ENCODE measurements around the gene PKD1L1. TPM values are rescaled to one million over a fixed set of nuclear protein-coding genes. Genes with fewer than 3 reads are reported as not detected.

PKD1L1 gene
- polyA plus RNA-seq, 1 donor (not counting 4 experiments of a cell fraction or from before 2014, with no cell fraction given), result 0.04 TPM

DNA sequence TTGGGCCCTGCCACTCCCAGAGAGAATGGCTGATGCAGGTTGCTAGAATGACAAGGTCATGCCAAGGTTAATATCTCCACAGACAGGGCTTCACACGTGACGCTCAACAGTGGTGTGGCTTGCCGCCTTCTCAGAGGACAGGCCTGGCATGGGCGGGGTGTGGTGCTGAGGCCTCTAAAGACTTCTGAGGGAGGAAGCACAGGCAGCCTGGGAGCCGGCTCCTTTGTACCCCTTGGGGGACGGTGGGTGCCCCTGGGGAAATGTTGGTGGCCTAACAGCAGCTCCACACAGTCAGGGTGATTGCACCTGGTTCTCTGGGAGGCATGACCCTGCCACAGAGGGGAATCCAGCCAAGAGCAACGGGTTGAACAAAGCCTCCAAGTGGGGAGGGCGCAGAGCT, 115.1 kb downstream of the PKD1L1 start:
- dilution Hi-C loops (cut with MboI; ENCODE audit: extremely low pct_ligation_motif_present, low sequenced_read_pairs), result no loop called here
- H4K20me1 ChIP-seq (ENCODE audit: control insufficient read depth, extremely low read depth, insufficient read depth, low read length), result no peaks in the 10 kb centered on the region
- DNase-seq (ENCODE audit: low read depth, low spot score) (no peak), FAIRE-seq (no peak)
- no peak overlapping the region for H3K4me2 ChIP-seq (ENCODE audit: control insufficient read depth, extremely low read depth, insufficient read depth, low read depth, low read length)
- no peaks in the 10 kb centered on the region for H3K9me1 ChIP-seq (ENCODE audit: control insufficient read depth, extremely low read depth, insufficient read depth, low read length)
- no peak overlapping the region for H2AFZ ChIP-seq (ENCODE audit: control insufficient read depth, low read length)
- H3K4me1 ChIP-seq (ENCODE audit: control insufficient read depth, extremely low read depth, insufficient read depth, low read length), result no peaks in the 10 kb centered on the region
- TF ChIP-seq, protein P1, sequence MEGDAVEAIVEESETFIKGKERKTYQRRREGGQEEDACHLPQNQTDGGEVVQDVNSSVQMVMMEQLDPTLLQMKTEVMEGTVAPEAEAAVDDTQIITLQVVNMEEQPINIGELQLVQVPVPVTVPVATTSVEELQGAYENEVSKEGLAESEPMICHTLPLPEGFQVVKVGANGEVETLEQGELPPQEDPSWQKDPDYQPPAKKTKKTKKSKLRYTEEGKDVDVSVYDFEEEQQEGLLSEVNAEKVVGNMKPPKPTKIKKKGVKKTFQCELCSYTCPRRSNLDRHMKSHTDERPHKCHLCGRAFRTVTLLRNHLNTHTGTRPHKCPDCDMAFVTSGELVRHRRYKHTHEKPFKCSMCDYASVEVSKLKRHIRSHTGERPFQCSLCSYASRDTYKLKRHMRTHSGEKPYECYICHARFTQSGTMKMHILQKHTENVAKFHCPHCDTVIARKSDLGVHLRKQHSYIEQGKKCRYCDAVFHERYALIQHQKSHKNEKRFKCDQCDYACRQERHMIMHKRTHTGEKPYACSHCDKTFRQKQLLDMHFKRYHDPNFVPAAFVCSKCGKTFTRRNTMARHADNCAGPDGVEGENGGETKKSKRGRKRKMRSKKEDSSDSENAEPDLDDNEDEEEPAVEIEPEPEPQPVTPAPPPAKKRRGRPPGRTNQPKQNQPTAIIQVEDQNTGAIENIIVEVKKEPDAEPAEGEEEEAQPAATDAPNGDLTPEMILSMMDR (optimal IDR thresholded peaks at IDR 0.05 in 1 of 3, IDR thresholded peaks at IDR 0.05 in 1 of 3, conservative IDR thresholded peaks at IDR 0.05 in 1 of 3; ENCODE audit: extremely low read depth in 1 of 3, insufficient read depth in 2 of 3, low read length in 3 of 3), result no peak
- no peak for TF ChIP-seq EZH2 (IDR thresholded peaks at IDR 0.05; ENCODE audit: low read length)
- H3K36me3 ChIP-seq (ENCODE audit: control insufficient read depth in 2 of 2, extremely low read depth in 1 of 2, insufficient read depth in 2 of 2, low read length in 2 of 2), result no peaks in the 10 kb centered on the region
- no peaks in the 10 kb centered on the region for H3K79me2 ChIP-seq (ENCODE audit: control insufficient read depth, insufficient read depth, low read length)
- H3K27me3 ChIP-seq (ENCODE audit: control insufficient read depth, extremely low read depth, insufficient read depth, low read length), result peaks cover 12% of the 10 kb centered on the region
- no peak overlapping the region for H3K27ac ChIP-seq (ENCODE audit: control insufficient read depth, insufficient read depth, low read length)
- H3K9ac ChIP-seq (ENCODE audit: control insufficient read depth, extremely low read depth, insufficient read depth, low read length), result no peak overlapping the region
- H3K4me3 ChIP-seq (ENCODE audit: control insufficient read depth in 2 of 3, extremely low read depth in 1 of 3, insufficient read depth in 2 of 3, low read depth in 1 of 3, low read length in 3 of 3), result no peak overlapping the region
- H3K9me3 ChIP-seq (ENCODE audit: control insufficient read depth, low read depth, low read length), result no peaks in the 10 kb centered on the region

DNA sequence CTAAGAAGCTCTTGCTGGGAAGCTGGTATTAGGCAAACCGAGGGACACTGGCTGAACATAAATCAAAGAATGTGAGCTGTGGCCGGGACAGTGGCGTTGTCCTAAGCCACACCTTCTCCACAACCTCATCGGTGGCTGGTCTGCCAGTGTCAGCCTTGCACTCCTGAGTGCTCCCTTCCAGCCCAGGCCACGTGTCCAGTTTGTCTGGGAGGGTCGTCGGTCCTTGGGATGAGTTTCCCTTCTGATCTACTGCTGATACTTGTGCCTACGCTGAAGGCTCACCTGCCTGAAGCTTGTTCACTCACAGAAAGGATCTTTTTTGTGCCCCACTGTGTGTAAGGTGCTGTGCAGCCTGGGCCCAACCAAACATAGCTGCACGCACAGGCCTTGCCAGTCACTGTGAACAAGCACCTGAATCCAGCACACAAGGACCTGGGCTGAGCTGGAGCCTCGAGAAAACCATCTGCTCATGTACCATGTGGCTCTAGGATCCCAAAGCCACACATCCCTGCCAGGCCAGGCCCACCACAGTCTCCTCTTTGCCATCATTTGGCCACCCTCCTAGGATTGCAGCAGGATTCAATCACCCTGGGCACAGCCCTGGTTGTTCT, 116.1 kb downstream of the PKD1L1 start:
- Histone ChIP-seq H3K4me2 (ENCODE audit: control insufficient read depth, extremely low read depth, insufficient read depth, low read depth, low read length) (no peak overlapping the region), H4K20me1 (ENCODE audit: control insufficient read depth, extremely low read depth, insufficient read depth, low read length) (no peaks in the 10 kb centered on the region), H3K9me1 (ENCODE audit: control insufficient read depth, extremely low read depth, insufficient read depth, low read length) (no peaks in the 10 kb centered on the region), H3K9me3 (ENCODE audit: control insufficient read depth, low read depth, low read length) (no peaks in the 10 kb centered on the region), H3K9ac (ENCODE audit: control insufficient read depth, extremely low read depth, insufficient read depth, low read length) (no peak overlapping the region), H3K4me3 (ENCODE audit: control insufficient read depth in 2 of 3, extremely low read depth in 1 of 3, insufficient read depth in 2 of 3, low read depth in 1 of 3, low read length in 3 of 3) (no peak overlapping the region), H3K27me3 (ENCODE audit: control insufficient read depth, extremely low read depth, insufficient read depth, low read length) (peaks cover 20% of the 10 kb centered on the region), H3K36me3 (ENCODE audit: control insufficient read depth in 2 of 2, extremely low read depth in 1 of 2, insufficient read depth in 2 of 2, low read length in 2 of 2) (no peaks in the 10 kb centered on the region), H3K27ac (ENCODE audit: control insufficient read depth, insufficient read depth, low read length) (no peak overlapping the region), H3K4me1 (ENCODE audit: control insufficient read depth, extremely low read depth, insufficient read depth, low read length) (no peaks in the 10 kb centered on the region), H3K79me2 (ENCODE audit: control insufficient read depth, insufficient read depth, low read length) (no peaks in the 10 kb centered on the region), H2AFZ (ENCODE audit: control insufficient read depth, low read length) (no peak overlapping the region)
- FAIRE-seq (no peak), DNase-seq (ENCODE audit: low read depth, low spot score) (no peak)
- TF ChIP-seq EZH2 (IDR thresholded peaks at IDR 0.05; ENCODE audit: low read length), result no peak
- TF ChIP-seq, protein P1 (optimal IDR thresholded peaks at IDR 0.05 in 1 of 3, IDR thresholded peaks at IDR 0.05 in 1 of 3, conservative IDR thresholded peaks at IDR 0.05 in 1 of 3; ENCODE audit: extremely low read depth in 1 of 3, insufficient read depth in 2 of 3, low read length in 3 of 3), result no peak
- dilution Hi-C loops (cut with MboI; ENCODE audit: extremely low pct_ligation_motif_present, low sequenced_read_pairs), result no loop called here
